ENCODE measurements around the gene SUMO1. TPM values are rescaled to one million over a fixed set of nuclear protein-coding genes. Genes with fewer than 3 reads are reported as not detected.

SUMO1 gene
- total and polyA plus RNA-seq, 9 of the 15 experiments (the other 6 are each of a cell fraction or from before 2014, with no cell fraction given): 63.7 to 292 (median 92.0) TPM

- TF ChIP-seq BRCA1 (IDR thresholded peaks at IDR 0.05) (no peak), BRCA1 (CRISPR knock-in tag; IDR thresholded peaks at IDR 0.05) (no peak), ZC3H4 (CRISPR knock-in tag; IDR thresholded peaks at IDR 0.05; ENCODE audit: borderline replicate concordance) (peak; percentile 59; the same call in 1 of the 2 replicates), BRD9 (IDR thresholded peaks at IDR 0.05; ENCODE audit: low read depth, partially characterized antibody) (no peak), RBM39 (optimal IDR thresholded peaks at IDR 0.05; ENCODE audit: low read depth, low read length) (no peak), ATF6 (CRISPR knock-in tag; IDR thresholded peaks at IDR 0.05) (no peak), RBBP5 (IDR thresholded peaks at IDR 0.05; ENCODE audit: borderline replicate concordance, insufficient read depth, low read length, poor library complexity, severe bottlenecking) (no peak), SMC3 (conservative IDR thresholded peaks at IDR 0.05; ENCODE audit: insufficient read depth, low read depth, low read length) (no peak), COPS2 (conservative IDR thresholded peaks at IDR 0.05) (no peak), KDM2B (CRISPR knock-in tag; IDR thresholded peaks at IDR 0.05) (no peak), PML (IDR thresholded peaks at IDR 0.05; ENCODE audit: low read length) (peak; percentile 90), TEAD2 (tag; IDR thresholded peaks at IDR 0.05) (no peak), ZNF197 (CRISPR knock-in tag; IDR thresholded peaks at IDR 0.05; ENCODE audit: low read depth) (no peak), RNF219 (CRISPR knock-in tag; IDR thresholded peaks at IDR 0.05) (no peak), ZNF121 (CRISPR knock-in tag; conservative IDR thresholded peaks at IDR 0.05) (no peak), FOXJ3 (CRISPR knock-in tag; IDR thresholded peaks at IDR 0.05) (no peak), TAF7 (tag; IDR thresholded peaks at IDR 0.05) (peak; percentile 38; the same call in 1 of the 2 replicates), SIRT6 (IDR thresholded peaks at IDR 0.05; ENCODE audit: low read depth, low read length) (no peak), POLR2H (tag; IDR thresholded peaks at IDR 0.05; ENCODE audit: low read depth) (peak; percentile 92)
- TF ChIP-seq, protein P1, sequence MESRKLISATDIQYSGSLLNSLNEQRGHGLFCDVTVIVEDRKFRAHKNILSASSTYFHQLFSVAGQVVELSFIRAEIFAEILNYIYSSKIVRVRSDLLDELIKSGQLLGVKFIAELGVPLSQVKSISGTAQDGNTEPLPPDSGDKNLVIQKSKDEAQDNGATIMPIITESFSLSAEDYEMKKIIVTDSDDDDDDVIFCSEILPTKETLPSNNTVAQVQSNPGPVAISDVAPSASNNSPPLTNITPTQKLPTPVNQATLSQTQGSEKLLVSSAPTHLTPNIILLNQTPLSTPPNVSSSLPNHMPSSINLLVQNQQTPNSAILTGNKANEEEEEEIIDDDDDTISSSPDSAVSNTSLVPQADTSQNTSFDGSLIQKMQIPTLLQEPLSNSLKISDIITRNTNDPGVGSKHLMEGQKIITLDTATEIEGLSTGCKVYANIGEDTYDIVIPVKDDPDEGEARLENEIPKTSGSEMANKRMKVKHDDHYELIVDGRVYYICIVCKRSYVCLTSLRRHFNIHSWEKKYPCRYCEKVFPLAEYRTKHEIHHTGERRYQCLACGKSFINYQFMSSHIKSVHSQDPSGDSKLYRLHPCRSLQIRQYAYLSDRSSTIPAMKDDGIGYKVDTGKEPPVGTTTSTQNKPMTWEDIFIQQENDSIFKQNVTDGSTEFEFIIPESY (CRISPR knock-in tag; IDR thresholded peaks at IDR 0.05): peak; percentile 24; the same call in 1 of the 2 replicates
- TF ChIP-seq, protein P2, sequence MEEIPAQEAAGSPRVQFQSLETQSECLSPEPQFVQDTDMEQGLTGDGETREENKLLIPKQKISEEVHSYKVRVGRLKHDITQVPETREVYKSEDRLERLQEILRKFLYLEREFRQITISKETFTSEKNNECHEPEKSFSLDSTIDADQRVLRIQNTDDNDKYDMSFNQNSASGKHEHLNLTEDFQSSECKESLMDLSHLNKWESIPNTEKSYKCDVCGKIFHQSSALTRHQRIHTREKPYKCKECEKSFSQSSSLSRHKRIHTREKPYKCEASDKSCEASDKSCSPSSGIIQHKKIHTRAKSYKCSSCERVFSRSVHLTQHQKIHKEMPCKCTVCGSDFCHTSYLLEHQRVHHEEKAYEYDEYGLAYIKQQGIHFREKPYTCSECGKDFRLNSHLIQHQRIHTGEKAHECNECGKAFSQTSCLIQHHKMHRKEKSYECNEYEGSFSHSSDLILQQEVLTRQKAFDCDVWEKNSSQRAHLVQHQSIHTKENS (CRISPR knock-in tag; IDR thresholded peaks at IDR 0.05): no peak
These were observed 27.3 kb upstream of the SUMO1 start, which contains the start of gene NOP58 (continued) for GRCh38 chr2:202265467-202266277.

Data from K562 (cell line).